ENCODE data around the gene ZBTB5.

Gene ZBTB5

GRCh38 chr9:37453827-37454226 lies 11.4 kb downstream of the ZBTB5 start:
- in situ Hi-C loops (cut with HindIII; ENCODE audit: low sequenced_read_pairs) = no loop called here

- in situ Hi-C loops (cut with HindIII; ENCODE audit: low sequenced_read_pairs) = no loop called here
Observed at GRCh38 chr9:37452611-37453010, 12.6 kb downstream of the ZBTB5 start.

DNA sequence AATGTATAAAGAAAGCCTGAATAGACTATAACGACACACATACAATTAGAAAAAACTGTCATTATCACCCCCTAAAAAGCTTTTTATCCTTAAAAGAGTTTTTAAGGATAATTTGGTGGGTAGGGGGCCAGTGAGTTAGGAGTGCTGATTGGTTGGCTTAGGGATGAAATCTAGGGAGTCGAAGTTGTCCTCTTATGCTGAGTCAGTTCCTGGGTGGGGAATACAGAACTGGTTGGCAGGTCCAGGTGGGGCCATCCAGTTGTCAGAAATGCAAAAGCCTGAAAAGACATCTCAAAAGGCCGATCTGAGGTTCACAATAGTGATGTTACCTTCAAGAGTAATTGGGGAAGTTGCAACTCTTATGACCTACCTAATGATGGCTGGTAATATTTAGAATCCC lies 13.6 kb downstream of the ZBTB5 start:
- in situ Hi-C loops (cut with HindIII; ENCODE audit: low sequenced_read_pairs) = no loop called here

DNA sequence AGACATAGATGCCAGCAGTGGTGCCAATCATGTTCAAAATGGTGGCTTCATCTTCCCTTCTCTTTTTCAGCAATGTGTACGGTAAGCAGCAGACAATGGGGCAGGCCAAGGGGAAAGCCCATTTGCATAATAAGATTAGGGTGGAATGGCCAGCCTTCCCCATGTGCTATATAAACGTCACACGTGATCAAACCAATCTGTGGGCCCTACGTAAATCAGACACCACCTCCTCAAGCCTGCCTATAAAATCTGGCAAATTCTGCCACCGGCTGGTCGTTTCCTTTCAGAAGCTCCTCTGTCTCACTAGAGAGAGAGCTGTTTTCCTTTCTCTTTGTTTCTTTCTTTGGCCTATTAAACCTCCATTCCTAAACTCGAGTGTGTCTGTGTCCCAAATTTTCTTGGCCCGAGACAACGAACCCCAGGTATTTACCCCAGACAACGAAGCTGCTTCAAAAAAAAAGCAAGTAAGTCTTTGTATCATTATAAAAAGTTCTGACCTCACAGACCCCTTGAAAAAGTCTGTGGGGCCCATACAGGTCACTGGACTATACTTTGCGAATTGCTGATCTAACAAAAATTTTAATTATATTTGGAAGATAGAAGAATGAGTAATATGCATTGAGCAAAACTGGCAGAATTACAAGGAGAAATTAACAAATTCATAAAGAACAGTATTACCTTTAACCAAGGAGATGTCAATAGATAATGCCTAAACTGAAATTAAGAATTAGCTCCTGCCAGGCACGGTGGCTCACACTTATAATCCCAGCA lies 15.2 kb downstream of the ZBTB5 start:
- in situ Hi-C loops (cut with HindIII; ENCODE audit: low sequenced_read_pairs) = no loop called here

DNA sequence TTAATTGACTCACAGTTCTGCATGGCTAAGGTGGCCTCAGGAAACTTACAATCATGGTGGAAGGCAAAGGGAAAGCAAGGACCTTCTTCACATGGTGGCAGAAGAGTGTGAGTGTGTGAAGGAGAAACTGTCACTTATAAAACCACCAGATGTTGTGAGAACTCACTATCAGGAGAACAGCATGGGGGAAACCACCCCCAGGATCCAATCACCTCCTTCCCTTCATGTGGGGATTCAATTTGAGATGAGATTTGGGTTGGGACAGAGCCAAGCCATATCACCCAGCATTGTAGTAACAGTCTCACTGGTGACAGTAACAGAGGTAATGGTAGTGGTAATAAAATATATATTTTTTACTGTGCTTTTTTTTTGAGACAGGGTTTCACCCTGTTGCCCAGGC lies 18.1 kb downstream of the ZBTB5 start:
- in situ Hi-C loops (cut with HindIII; ENCODE audit: low sequenced_read_pairs) = no loop called here

DNA sequence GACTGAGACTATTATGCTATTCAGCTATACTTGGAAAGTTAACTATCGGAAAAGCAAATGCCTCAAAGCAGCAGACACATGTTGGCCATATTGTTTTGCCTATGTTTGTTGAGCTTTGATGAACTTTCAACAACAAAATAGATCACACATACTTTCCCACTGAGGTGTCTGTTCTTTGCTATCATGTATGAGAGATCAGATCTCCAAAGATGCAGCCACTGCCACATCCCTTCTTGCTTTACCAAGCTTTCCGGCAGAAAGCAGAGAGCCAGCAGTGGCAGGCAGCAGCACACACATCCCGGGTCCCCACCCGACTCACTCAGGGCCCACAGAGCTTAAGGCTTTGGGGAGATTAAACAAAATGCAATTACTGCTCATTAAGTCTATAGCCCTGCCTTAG lies 18.8 kb downstream of the ZBTB5 start:
- in situ Hi-C loops (cut with HindIII; ENCODE audit: low sequenced_read_pairs) = no loop called here

DNA sequence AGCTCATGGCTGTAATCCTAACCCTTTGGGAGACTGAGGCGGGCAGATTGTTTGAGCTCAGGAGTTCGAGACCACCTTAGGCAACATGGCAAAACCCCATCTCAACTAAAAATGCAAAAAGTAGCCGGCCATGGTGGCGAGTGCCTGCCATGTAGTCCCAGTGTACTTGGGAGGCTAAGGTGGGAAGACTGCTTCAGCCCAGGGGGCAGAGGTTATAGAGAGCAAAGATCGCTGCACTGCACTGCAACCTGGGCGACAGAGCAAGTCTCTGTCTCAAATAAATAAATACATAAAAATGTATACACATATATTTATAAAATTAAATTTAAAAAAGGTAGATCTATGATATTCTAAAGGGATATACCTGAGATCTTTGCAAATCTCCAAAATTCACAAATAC lies 19.4 kb downstream of the ZBTB5 start:
- in situ Hi-C loops (cut with HindIII; ENCODE audit: low sequenced_read_pairs) = no loop called here

DNA sequence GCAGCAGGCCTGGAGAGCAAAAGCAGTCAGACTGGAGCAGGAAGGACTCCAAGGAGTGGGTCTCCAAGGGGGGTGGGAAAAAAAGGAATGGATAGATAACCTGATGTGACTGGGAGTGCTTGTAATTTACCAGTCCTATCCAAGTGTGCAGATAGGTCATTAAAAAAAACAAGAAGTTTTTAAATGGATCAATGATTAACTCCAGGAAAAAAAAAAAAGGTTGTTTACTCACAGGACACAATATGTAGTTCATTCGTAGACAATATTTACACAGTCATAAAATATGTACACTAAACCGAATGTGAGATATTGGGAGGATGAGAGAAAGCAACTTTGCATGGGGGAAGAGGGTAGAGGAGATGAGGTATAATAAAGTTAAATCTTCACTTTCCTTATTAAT lies 20.4 kb downstream of the ZBTB5 start:
- in situ Hi-C loops (cut with HindIII; ENCODE audit: low sequenced_read_pairs) = no loop called here

DNA sequence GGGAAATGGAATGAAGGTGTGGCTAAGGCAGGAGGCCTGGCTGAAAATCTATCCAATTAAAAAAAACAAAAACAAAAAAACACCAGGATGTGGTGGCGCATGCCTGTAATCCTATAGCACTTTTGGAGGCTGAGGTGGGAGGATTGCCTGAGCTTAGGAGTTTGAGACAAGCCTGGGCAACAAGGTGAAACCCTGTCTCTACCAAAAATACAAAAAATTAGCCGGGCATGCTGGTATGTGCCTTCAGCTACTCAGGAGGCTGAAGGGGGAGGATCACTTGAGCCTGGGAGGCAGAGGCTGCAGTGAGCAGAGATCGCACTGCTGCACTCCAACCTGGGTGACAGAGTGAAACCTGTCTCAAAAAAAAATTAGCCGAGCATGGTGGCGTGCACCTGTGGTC lies 21.7 kb downstream of the ZBTB5 start:
- in situ Hi-C loops (cut with HindIII; ENCODE audit: low sequenced_read_pairs) = no loop called here

- in situ Hi-C loops (cut with HindIII; ENCODE audit: low sequenced_read_pairs) = no loop called here
Observed at GRCh38 chr9:37442556-37442955, 22.7 kb downstream of the ZBTB5 start.

GRCh38 chr9:37441776-37442370 lies 23.4 kb downstream of the ZBTB5 start:
- in situ Hi-C loops (cut with HindIII; ENCODE audit: low sequenced_read_pairs) = no loop called here

GRCh38 chr9:37438359-37438758 lies 26.9 kb downstream of the ZBTB5 start:
- in situ Hi-C loops (cut with HindIII; ENCODE audit: low sequenced_read_pairs) = loop anchor here (10.0 kb wide), 1 partner anchor 46 kb away; the partner anchor contains the start of gene POLR1E

- in situ Hi-C loops (cut with HindIII; ENCODE audit: low sequenced_read_pairs) = loop anchor here (10.0 kb wide), 1 partner anchor 47 kb away; the partner anchor contains the start of gene POLR1E
Observed at GRCh38 chr9:37437621-37438020, 27.6 kb downstream of the ZBTB5 start.

- in situ Hi-C loops (cut with HindIII; ENCODE audit: low sequenced_read_pairs) = loop anchor here (10.0 kb wide), 1 partner anchor 48 kb away; the partner anchor contains the start of gene POLR1E
Observed at GRCh38 chr9:37437010-37437409, 28.2 kb downstream of the ZBTB5 start.

DNA sequence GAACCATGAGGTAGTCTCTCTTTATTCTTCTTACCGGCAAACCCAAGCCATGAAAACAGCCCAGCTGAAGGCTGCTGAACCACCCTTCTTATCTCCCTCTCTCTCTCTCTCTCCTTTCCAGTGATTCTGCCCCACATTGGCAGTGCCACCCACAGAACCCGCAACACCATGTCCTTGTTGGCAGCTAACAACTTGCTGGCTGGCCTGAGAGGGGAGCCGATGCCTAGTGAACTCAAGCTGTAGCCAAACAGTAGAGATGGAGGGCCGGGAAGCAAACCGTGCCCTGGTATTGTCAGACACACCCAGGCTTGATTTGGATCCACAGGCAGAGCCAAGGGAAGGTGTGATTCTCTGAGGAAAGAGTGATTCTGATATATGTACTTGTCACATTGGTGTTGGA lies 28.7 kb downstream of the ZBTB5 start:
- in situ Hi-C loops (cut with HindIII; ENCODE audit: low sequenced_read_pairs) = loop anchor here (10.0 kb wide), 1 partner anchor 48 kb away; the partner anchor contains the start of gene POLR1E

- in situ Hi-C loops (cut with HindIII; ENCODE audit: low sequenced_read_pairs) = loop anchor here (10.0 kb wide), 1 partner anchor 51 kb away; the partner anchor contains the start of gene POLR1E
Observed at GRCh38 chr9:37433867-37434371, 31.3 kb downstream of the ZBTB5 start.

GRCh38 chr9:37432020-37432419 lies 33.2 kb downstream of the ZBTB5 start:
- in situ Hi-C loops (cut with HindIII; ENCODE audit: low sequenced_read_pairs) = loop anchor here (10.0 kb wide), 1 partner anchor 53 kb away; the partner anchor contains the start of gene POLR1E

DNA sequence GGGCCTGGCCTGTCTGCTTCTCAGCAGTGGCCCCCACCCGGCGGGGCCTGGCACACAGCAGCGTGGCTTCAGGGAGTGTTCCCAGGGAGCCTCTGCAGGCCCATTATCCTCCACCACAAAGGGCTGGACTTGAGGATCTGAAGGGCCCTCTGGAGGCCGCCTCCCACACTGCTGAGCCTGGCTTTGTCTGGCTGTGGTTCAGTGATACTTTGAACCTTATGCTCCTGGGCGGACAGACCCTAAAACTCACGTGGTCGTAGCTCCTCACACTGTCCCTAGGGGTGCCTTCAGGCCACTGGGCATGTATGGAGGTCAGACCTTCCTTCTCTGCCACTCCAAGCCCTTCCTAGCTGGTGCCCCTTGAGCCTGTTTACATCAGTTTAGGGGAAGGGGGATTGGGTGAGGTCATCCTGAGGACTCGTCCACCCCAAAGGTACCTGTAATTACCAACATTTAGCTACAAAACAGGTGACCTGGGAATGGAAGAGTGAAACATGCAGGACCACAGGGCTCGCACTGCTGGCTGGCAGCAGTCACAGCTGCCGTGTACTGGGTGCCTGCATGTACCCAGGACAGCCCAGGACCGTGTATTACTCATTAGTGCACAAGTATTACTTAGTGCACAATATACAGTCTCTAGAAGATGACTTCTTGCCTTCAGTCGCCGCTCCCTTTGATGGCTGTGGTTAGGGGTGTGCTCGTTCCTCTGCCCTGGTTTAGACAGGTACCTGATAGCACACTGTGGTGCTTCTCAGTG lies 34.2 kb downstream of the ZBTB5 start:
- in situ Hi-C loops (cut with HindIII; ENCODE audit: low sequenced_read_pairs) = loop anchor here (10.0 kb wide), 1 partner anchor 54 kb away; the partner anchor contains the start of gene POLR1E

- in situ Hi-C loops (cut with HindIII; ENCODE audit: low sequenced_read_pairs) = loop anchor here (10.0 kb wide), 1 partner anchor 55 kb away; the partner anchor contains the start of gene POLR1E
Observed at GRCh38 chr9:37429441-37430285, 35.6 kb downstream of the ZBTB5 start.

GRCh38 chr9:37428345-37428744 lies 36.9 kb downstream of the ZBTB5 start:
- in situ Hi-C loops (cut with HindIII; ENCODE audit: low sequenced_read_pairs) = no loop called here
